Natural killer cell (primary cell): ENCODE data around the gene EPS8L2. TPM values are rescaled to one million over a fixed set of nuclear protein-coding genes. Genes with fewer than 3 reads are reported as not detected.

ENCODE experiments used
- ATAC-seq, 3 donors: fragments of 150-1000 bp in 2 of 3; fragments of 200-7000 bp in 1 of 3; cut with Tn5 transposase; 1 replicate in 1 of 3; 2 replicates in 2 of 3; pipeline ENCODE4 v1.10.0; 2021; ENCODE audit warnings: mild to moderate bottlenecking in 2 of 3, moderate library complexity in 2 of 3
- DNase-seq, 2 donors: peaks; one replicate each; pipeline versions ENCODE4 v3.0.0 to v3.0.0-alpha.2; 2013 to 2021; ENCODE audit warnings: mixed read lengths in 1 of 2
- H3K27ac ChIP-seq: one replicate; pipeline ENCODE4 v1.5.1; 2013; ENCODE audit warnings: mild to moderate bottlenecking, low read length
- H3K27me3 ChIP-seq: one replicate; pipeline ENCODE4 v1.6.1; 2013; ENCODE audit warnings: low read length; ENCODE audit not compliant: control insufficient read depth, insufficient read depth
- H3K36me3 ChIP-seq: one replicate; pipeline ENCODE4 v1.6.1; 2013; ENCODE audit warnings: low read length; ENCODE audit not compliant: control insufficient read depth, insufficient read depth
- H3K4me1 ChIP-seq: one replicate; pipeline ENCODE4 v1.6.1; 2013; ENCODE audit warnings: low read length; ENCODE audit not compliant: control insufficient read depth, insufficient read depth
- H3K4me3 ChIP-seq: one replicate; pipeline ENCODE4 v1.5.1; 2013; ENCODE audit warnings: low read length
- H3K9me3 ChIP-seq: one replicate; pipeline ENCODE4 v1.6.1; 2013; ENCODE audit warnings: low read length; ENCODE audit not compliant: control insufficient read depth, insufficient read depth
- H3K27ac Mint-ChIP-seq, 2 donors: one replicate each; pipeline ENCODE4 v1.8.0; 2022; ENCODE audit warnings: mild to moderate bottlenecking in 2 of 2, mixed read lengths in 2 of 2, moderate library complexity in 1 of 2
- H3K27me3 Mint-ChIP-seq, 2 donors: one replicate each; pipeline ENCODE4 v1.8.0; 2022; ENCODE audit warnings: low read depth in 2 of 2, mixed read lengths in 2 of 2
- H3K36me3 Mint-ChIP-seq: one replicate; pipeline ENCODE4 v1.8.0; 2022; ENCODE audit warnings: mixed read lengths
- H3K4me1 Mint-ChIP-seq, 2 donors: one replicate each; pipeline ENCODE4 v1.8.0; 2022; ENCODE audit warnings: mixed read lengths in 2 of 2
- H3K4me3 Mint-ChIP-seq: one replicate; pipeline ENCODE4 v1.8.0; 2022; ENCODE audit warnings: mild to moderate bottlenecking, moderate library complexity, mixed read lengths
- H3K9me3 Mint-ChIP-seq, 2 donors: one replicate each; pipeline ENCODE4 v1.8.0; 2022; ENCODE audit warnings: mixed read lengths in 2 of 2
- WGBS: methylation state at CpG from one replicate; pipeline ENCODE4 v1.1.7; 2013; ENCODE audit warnings: missing lambda C conversion rate; ENCODE audit not compliant: insufficient coverage; 5-methylcytosine and 5-hydroxymethylcytosine counted together
- intact Hi-C: fragments of 100-400 bp; cut with micrococcal nuclease; formaldehyde crosslinking; loops from one replicate; pipeline ENCODE4 v1.14.2; 2022
- total RNA-seq, 4 donors: library from RNA; stranded (reverse); fragments of 120-200 nt in 1 of 4; gene quantifications; one replicate each; pipeline versions ENCODE4 v1.2.3 to v1.2.4, GENCODE V29; 2013 to 2022
- TF ChIP-seq, protein P1 (sequence below): fragments of 200-600 bp; IDR thresholded peaks from one replicate; pipeline ENCODE4 v1.8.0; 2022; ENCODE audit warnings: antibody characterized with exemption

Gene EPS8L2
- total RNA-seq, 3 donors from 2014 or later (not counting 1 experiment from before 2014, with no cell fraction given) = 6.9 to 10.9 (median 9.3) TPM

DNA sequence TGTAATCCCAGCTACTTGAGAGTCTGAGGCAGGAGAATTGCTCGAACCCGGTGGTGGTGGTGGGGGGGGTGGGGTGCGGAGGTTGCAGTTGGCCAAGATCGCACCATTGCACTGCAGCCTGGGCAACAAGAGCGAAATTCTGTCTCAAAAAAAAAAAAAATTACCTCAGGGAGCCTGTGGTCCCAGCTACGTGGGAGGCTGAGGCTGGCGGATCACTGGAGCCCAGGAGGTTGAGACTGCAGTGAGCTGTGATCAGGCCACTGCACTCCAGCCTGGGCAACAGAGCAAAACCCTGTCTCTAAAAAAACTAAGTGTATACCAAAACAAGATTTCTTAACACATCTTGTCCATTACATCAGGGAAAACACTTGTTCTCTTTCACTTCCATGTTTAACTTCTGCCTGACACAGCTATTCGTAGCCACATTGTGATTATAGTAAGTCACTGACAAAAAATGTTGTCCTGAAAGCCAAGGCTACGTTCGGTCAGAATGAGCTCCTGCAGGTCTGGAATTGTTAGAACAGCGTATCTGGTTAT lies 9.0 kb upstream of the EPS8L2 start:
- H3K27ac ChIP-seq = peak overlapping the region; percentile 100
- H3K27me3 Mint-ChIP-seq = no peaks in the 10 kb centered on the region
- WGBS = 68% methylated on average over 11 of the region's 11 CpGs
- intact Hi-C loops = loop anchor here (2.0 kb wide), 1 partner anchor 26 kb away; no protein-coding TSS in a partner anchor
- H3K27me3 ChIP-seq = no peaks in the 10 kb centered on the region
- H3K36me3 Mint-ChIP-seq = no peaks in the 10 kb centered on the region
- H3K4me3 Mint-ChIP-seq = peak overlapping the region; percentile 57
- H3K4me3 ChIP-seq = no peak overlapping the region
- no peaks in the 10 kb centered on the region for H3K9me3 Mint-ChIP-seq
- no peak for DNase-seq
- H3K9me3 ChIP-seq = no peaks in the 10 kb centered on the region
- ATAC-seq = no peak
- H3K4me1 ChIP-seq = peaks cover 52% of the 10 kb centered on the region
- H3K4me1 Mint-ChIP-seq = peaks cover 14 to 36% of the 10 kb centered on the region in 2 donors
- peaks cover 9% of the 10 kb centered on the region for H3K36me3 ChIP-seq
- TF ChIP-seq, protein P1, sequence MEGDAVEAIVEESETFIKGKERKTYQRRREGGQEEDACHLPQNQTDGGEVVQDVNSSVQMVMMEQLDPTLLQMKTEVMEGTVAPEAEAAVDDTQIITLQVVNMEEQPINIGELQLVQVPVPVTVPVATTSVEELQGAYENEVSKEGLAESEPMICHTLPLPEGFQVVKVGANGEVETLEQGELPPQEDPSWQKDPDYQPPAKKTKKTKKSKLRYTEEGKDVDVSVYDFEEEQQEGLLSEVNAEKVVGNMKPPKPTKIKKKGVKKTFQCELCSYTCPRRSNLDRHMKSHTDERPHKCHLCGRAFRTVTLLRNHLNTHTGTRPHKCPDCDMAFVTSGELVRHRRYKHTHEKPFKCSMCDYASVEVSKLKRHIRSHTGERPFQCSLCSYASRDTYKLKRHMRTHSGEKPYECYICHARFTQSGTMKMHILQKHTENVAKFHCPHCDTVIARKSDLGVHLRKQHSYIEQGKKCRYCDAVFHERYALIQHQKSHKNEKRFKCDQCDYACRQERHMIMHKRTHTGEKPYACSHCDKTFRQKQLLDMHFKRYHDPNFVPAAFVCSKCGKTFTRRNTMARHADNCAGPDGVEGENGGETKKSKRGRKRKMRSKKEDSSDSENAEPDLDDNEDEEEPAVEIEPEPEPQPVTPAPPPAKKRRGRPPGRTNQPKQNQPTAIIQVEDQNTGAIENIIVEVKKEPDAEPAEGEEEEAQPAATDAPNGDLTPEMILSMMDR = no peak
- H3K27ac Mint-ChIP-seq = peak overlapping the region; percentile 45 to 90

DNA sequence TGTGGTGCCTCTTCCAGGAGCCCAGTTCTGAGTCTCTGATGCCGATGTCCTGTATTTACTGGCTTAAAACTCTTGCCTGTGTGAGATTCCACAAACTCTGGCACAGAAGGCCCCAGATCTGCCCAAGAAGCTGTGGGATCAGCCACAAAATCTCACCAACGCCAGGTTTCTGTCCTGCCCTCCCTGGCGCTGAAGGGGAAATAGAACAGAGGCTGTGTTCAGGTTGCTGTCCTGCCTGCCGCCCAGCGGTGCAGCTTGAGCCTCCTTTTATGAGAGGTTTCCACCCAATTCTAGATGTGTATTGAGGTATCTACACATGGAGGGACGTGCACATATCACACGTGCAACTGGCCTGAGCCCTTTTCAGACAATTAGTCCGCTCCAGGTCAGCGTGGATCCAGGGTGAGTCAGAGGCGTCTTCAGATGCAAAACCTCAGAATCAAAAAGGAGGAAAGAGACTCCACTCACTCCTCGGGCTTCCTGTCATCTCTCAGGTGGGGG lies 8.2 kb upstream of the EPS8L2 start:
- Mint-ChIP-seq H3K27me3 (no peaks in the 10 kb centered on the region), H3K27ac (peak overlapping the region; percentile 45 to 90), H3K4me1 (peaks cover 10 to 33% of the 10 kb centered on the region in 2 donors), H3K4me3 (peak overlapping the region; percentile 50), H3K9me3 (no peaks in the 10 kb centered on the region), H3K36me3 (no peaks in the 10 kb centered on the region)
- Histone ChIP-seq H3K4me3 (no peak overlapping the region), H3K27me3 (no peaks in the 10 kb centered on the region), H3K27ac (peak overlapping the region; percentile 100), H3K4me1 (peaks cover 55% of the 10 kb centered on the region), H3K9me3 (no peaks in the 10 kb centered on the region), H3K36me3 (peaks cover 9% of the 10 kb centered on the region)
- ATAC-seq (no peak), DNase-seq (no peak)
- intact Hi-C loops = loop anchor here (2.0 kb wide), 1 partner anchor 25 kb away; no protein-coding TSS in a partner anchor
- WGBS = 73% methylated on average over 11 of the region's 11 CpGs
- TF ChIP-seq, protein P1 = no peak

DNA sequence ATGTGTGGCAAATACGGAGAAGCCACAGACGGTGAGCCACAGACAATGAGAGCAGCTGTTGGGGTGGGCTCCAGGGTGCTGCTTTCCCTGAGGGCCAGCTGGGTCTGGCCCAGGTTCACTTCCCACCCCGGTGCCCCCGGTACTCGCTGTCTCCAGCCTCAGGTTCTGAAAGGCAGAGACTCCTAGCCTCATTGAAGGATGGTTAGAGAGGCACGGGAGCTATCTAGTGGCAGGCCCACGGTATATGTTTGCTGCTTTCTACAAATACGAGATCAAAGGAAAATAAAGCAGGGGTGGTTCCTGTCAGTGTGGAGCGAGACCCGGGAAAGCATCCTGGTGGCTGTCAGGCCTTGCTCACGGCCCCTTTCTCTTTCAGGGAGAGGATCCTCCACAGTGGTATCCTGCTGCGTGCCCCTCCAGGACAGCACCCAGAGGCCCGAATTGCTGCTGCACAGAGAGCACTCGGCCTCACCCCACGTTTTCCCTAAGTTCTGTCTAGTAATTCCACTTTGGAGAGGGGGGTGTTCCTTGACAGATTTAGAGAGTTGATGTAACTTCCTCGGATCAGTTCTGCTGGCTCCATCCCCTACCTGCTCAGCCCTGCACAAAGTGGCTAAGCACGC lies 7.4 kb upstream of the EPS8L2 start:
- H3K4me1 Mint-ChIP-seq = peaks cover 10 to 28% of the 10 kb centered on the region in 2 donors
- ATAC-seq = no peak
- Histone ChIP-seq H3K4me1 (peaks cover 55% of the 10 kb centered on the region), H3K4me3 (no peak overlapping the region), H3K9me3 (no peaks in the 10 kb centered on the region), H3K27ac (no peak overlapping the region), H3K27me3 (no peaks in the 10 kb centered on the region), H3K36me3 (peaks cover 9% of the 10 kb centered on the region)
- WGBS = 91% methylated on average over 17 of the region's 17 CpGs
- no peaks in the 10 kb centered on the region for H3K27me3 Mint-ChIP-seq
- H3K36me3 Mint-ChIP-seq = no peaks in the 10 kb centered on the region
- no peak overlapping the region for H3K4me3 Mint-ChIP-seq
- peak overlapping the region; percentile 45 to 90 for H3K27ac Mint-ChIP-seq
- no peak for DNase-seq
- TF ChIP-seq, protein P1 = no peak
- intact Hi-C loops = no loop called here
- no peaks in the 10 kb centered on the region for H3K9me3 Mint-ChIP-seq
